NCI-H226 (cell line): ENCODE results near the gene FBLIM1.

ENCODE experiments used
- DNase-seq: peaks from one replicate; pipeline ENCODE4 v3.0.0-alpha.2; 2015

The FBLIM1 gene

GRCh38 chr1:15758343-15758931, at the start of gene FBLIM1:
Gene FBLIM1, plus strand, starts transcription at chr1:15758795. Its CDS starts 6,189 bp downstream, at chr1:15764984.
- no peak for DNase-seq

DNA sequence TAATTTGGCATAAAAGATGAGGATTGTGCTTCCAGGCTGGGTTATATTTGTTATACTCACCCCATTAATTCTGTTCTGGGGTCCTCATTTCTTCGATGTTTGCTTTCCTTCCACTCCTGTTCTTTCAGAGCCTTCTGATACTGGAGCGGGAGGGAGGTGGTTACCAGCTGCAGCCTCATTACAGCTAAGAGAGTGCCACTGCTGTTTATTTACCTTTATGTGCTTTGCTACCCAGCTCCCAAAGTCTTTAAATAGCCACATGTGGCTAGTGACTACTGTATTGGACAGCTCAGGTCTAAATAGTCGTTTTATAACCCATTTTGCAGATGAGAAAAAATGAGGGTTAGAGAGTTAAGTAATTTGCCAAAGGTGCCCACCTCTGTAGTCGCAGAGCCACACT, 49.4 kb upstream of the FBLIM1 start:
- DNase-seq = no peak

DNA sequence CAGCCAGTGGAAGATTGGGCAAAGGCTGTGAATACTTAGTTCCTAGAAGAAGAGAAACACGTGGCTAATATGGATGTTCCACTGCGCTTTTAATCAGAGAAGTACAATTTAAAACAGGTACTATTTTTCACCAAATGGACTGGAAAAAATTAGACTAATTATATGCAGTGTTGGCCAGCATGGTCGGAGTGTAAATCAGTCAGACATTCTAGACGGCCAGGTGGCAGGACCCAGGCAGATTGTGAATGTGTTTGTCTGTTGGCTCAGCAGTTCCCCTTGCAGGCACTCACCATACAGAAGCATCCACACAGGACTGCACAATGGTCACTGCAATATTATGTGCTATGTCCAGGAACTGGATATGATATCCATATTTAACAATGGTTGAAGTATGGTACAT, 46.4 kb upstream of the FBLIM1 start:
- DNase-seq = no peak

DNA sequence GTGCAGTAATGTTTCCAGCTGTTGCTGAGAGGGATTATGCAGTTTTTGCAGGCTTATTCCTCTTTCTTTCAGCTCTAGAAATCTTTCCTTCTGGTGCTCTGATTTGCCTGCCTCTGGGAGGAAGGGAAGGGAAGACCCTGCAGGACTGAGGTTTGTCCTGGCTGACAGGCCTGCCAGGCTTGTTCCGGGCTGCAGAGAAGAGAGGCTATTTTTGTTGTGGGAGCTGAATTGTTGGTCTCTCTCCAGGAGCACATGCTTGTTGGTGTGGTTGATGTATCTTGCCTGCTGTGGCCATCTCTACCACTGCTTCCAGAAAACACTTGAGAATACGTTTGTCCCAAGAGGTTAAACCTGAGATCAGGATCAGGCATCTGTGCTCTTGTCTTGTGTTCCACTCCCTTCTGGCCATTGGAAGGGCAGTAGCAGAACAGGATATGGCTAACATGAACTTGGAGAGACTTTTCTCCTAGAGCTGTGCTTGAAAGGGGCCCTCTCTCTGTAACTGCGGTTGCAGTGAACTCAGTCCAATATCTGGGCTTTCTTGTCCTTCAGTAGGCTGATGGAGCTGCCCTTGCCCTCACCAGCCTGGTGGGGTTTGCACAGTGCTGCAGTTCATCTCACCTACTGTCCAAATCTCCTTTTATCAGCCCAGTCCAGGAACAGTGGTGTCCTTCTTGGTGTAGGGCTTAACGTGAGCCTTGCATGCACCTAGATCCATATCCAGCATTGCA, 44.0 kb upstream of the FBLIM1 start:
- DNase-seq = no peak

GRCh38 chr1:15717418-15718125, 41.0 kb upstream of the FBLIM1 start:
- DNase-seq = no peak

GRCh38 chr1:15718199-15718601, 40.4 kb upstream of the FBLIM1 start:
- DNase-seq = no peak

DNA sequence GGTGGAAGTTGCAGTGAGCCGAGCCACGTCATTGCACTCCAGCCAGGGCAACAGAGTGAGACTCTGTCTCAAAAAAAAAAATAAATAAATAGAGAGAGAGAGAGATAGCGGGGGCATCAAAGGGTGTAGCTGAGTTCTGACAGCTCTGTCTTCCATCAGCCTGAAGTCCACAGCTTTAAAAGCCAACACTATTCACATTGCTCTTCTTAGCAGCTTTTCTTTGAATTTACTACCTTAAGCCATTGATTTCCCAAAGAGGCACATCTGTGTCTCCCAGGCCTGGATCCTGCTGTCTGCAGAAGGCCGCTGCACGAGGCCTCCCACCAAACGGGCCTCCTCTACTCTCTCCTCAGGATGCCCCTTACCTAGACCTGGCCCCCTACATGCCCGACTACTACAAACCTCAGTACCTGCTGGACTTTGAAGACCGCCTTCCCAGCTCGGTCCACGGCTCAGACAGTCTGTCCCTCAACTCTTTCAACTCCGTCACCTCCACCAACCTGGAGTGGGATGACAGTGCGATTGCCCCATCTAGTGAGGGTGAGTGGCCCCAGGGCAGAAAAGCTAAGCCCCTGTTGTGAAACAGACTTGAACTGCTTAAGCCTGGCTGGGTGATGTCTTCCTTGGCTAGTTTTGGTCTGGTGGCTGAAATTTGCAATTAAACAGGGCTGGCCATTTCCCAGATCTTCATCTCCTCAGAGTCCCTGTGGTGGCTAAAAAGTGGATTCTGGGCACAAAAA, 39.0 kb upstream of the FBLIM1 start:
- DNase-seq = no peak

DNA sequence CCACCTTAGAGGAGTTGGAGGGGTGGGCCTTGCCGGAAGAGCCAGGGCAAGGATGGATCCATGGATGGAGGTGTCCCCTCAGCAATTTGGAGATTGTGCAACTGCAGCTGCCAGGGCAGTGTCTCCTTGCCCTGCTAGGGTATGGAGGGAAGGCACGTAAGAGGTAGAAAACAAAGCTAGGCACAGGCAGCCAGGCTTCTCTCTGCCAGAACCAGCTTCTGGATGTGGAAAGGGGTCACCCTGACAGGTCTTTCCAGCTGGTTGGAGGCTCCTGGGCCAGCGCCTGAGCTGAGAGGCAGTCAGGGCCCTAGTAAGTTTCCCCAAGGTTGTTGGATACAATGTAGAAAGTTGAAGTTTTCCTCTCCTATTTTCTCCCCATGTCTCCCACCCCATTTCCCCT, 37.7 kb upstream of the FBLIM1 start:
- no peak for DNase-seq

DNA sequence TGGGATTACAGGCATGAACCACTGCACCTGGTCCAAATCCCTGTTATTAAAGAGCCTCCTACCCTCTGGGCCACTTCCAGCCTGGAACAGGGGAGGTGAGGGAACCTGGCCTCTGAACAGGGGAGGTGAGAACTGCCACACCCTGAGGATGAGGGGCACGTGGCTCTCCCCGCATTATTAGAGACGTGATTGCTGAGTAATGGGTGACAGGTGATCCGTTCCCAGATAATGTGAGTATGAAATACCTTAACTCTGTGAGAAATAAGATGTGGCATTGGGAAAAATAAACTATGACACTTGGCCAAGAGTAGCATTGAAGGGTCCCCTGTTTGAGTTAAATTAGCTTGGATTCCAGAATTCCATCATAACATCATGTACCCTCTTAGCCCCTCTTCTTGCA, 36.2 kb upstream of the FBLIM1 start:
- DNase-seq = no peak

- no peak for DNase-seq
These were observed 35.6 kb upstream of the FBLIM1 start for GRCh38 chr1:15722836-15723532.

DNA sequence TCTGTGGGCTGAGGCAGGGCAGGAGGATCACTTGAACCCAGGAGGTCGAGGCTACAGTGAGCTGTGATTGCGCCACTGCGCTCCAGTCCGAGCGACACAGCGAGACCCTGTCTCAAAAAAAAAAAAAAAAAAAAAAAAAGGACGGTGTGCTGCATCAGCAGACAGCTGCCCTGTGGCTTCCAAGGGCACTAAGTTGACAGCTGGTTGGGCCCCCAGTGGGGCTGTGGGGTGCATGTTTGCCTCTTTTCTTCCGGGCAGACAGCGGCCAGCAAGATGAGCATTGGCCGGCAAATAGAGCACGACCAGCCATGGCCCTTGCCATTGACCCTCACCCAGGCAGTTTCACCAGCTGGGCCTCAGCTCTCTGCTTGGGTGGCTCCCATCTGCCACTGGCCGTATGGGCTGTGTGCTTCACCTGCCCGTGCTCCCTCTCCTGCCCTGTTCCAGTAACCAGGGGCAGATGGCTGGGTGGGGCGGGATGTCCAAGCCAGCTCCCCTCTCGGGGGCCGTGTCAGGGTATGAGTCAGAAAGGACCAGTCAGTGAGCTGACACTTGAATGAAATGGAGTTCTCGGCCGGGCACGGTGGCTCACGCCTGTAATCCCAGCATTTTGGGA, 34.9 kb upstream of the FBLIM1 start:
- no peak for DNase-seq

- no peak for DNase-seq
These were observed 33.4 kb upstream of the FBLIM1 start for GRCh38 chr1:15724949-15725880.

GRCh38 chr1:15726508-15726907, 32.1 kb upstream of the FBLIM1 start:
- no peak for DNase-seq

GRCh38 chr1:15727021-15727420, 31.6 kb upstream of the FBLIM1 start:
- DNase-seq = no peak

DNA sequence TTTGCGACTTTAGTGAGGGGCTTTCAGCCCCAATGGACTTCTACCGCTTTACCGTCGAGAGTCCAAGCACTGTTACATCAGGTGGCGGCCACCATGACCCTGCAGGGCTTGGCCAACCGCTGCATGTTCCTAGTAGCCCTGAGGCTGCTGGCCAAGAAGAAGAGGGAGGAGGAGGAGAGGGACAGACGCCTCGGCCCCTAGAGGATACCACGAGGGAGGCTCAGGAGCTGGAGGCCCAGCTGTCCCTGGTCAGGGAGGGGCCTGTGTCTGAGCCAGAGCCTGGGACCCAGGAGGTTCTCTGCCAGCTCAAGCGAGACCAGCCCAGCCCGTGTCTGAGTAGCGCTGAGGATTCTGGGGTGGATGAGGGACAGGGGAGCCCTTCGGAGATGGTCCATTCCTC, 31.2 kb upstream of the FBLIM1 start:
- no peak for DNase-seq

- no peak for DNase-seq
These were observed 30.6 kb upstream of the FBLIM1 start for GRCh38 chr1:15727866-15728534.

DNA sequence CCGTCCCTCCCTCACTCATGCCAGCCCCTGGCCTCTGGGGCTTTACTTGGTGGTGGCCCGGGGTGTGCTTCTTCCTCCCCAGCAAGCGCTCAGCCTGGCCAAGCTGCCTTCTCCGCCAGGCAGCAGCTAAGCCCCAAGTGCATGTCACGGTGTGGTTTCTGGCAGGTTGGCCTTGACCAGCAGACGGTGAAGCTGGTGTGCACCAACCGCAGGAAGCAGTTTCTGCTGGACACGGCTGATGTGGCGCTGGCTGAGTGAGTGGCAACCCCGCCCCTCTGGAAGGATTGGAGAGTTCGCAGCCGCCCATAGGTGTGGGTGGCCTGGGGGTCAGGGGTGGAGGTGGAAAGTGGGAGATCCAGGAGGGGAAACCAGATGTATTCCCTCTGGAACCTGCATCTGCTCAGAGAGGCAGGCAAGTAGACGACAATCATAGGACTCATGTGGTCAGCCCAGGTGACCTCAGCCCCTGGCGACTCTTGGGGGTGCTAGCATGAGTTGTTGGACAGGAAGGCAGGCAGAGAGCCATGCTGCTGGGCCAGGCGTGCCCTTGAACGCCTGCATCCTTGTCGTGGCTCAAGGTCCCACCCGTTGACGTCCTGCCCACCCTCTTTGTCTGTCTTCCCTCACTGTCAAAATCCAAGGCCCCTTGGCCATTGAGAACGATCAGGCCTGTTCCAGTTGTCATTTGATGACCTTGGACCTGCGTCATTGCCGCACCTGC, 29.5 kb upstream of the FBLIM1 start:
- no peak for DNase-seq

- DNase-seq = no peak
These were observed 28.2 kb upstream of the FBLIM1 start for GRCh38 chr1:15730423-15730822.

- no peak for DNase-seq
These were observed 27.7 kb upstream of the FBLIM1 start for GRCh38 chr1:15730936-15731335.
